ENCODE results near the gene TOR1A.

- TF ChIP-seq CTCF (conservative IDR thresholded peaks at IDR 0.05; ENCODE audit: low read length) (no peak), EZH2phosphoT487 (IDR thresholded peaks at IDR 0.05; ENCODE audit: borderline replicate concordance) (no peak)
These were observed 10.7 kb upstream of the TOR1A start for GRCh38 chr9:129834489-129835127.
